NK-92 (cell line): ENCODE data around the gene TIGAR.
A peak's percentile ranks its signal among the peaks of the same experiment; 100 is the strongest.

Experiments used
- DNase-seq: peaks from one replicate; lab custom pipeline; 2025; ENCODE audit not compliant: unreplicated experiment; lab: John Stamatoyannopoulos, UW

Gene TIGAR

GRCh38 chr12:4320853-4321701, at the start of gene TIGAR:
Gene TIGAR, plus strand, starts transcription at chr12:4321213. Its CDS starts 59 bp downstream, at chr12:4321272.
- peak; percentile 18 for DNase-seq

GRCh38 chr12:4271717-4272423, 49.1 kb upstream of the TIGAR start:
- peak; percentile 46 for DNase-seq

GRCh38 chr12:4272424-4273272, 48.4 kb upstream of the TIGAR start:
- peak; percentile 4 for DNase-seq

GRCh38 chr12:4273273-4273651, 47.8 kb upstream of the TIGAR start:
- no peak for DNase-seq

GRCh38 chr12:4273652-4274395, 47.2 kb upstream of the TIGAR start, which contains the start of gene CCND2:
Gene CCND2, plus strand, starts transcription at chr12:4273762. Its CDS starts 279 bp downstream, at chr12:4274041.
- no peak for DNase-seq

- DNase-seq, result no peak
Measured at GRCh38 chr12:4274396-4275015, 46.5 kb upstream of the TIGAR start.

GRCh38 chr12:4275016-4275869, 45.8 kb upstream of the TIGAR start:
- DNase-seq, result no peak

GRCh38 chr12:4275870-4276301, 45.1 kb upstream of the TIGAR start:
- no peak for DNase-seq

- DNase-seq, result peak; percentile 37
Measured at GRCh38 chr12:4276524-4277204, 44.3 kb upstream of the TIGAR start.

- no peak for DNase-seq
Measured at GRCh38 chr12:4277205-4277543, 43.8 kb upstream of the TIGAR start.

- DNase-seq, result no peak
Measured at GRCh38 chr12:4277857-4278256, 43.2 kb upstream of the TIGAR start.

- DNase-seq, result no peak
Measured at GRCh38 chr12:4278329-4279197, 42.5 kb upstream of the TIGAR start.

- DNase-seq, result no peak
Measured at GRCh38 chr12:4279198-4279690, 41.8 kb upstream of the TIGAR start.

- DNase-seq, result no peak
Measured at GRCh38 chr12:4280351-4281163, 40.5 kb upstream of the TIGAR start.

GRCh38 chr12:4281173-4281654, 39.8 kb upstream of the TIGAR start:
- no peak for DNase-seq

- no peak for DNase-seq
Measured at GRCh38 chr12:4282103-4282891, 38.7 kb upstream of the TIGAR start.
